K562 (cell line): ENCODE data around the gene TMEM131L. TPM values are rescaled to one million over a fixed set of nuclear protein-coding genes. Genes with fewer than 3 reads are reported as not detected.
A peak's percentile ranks its signal among the peaks of the same experiment; 100 is the strongest.

ENCODE experiments used
- ATAC-seq: fragments of 200-7000 bp; cut with Tn5 transposase; 3 replicates; pipeline ENCODE4 v1.9.1; 2020; ENCODE audit warnings: moderate library complexity
- BruUV-seq: library from RNA; stranded (reverse); fragments of 400-500 nt; replicated peaks from 2 replicates; lab custom pipeline; 2021; lab: Mats Ljungman, UMichigan
- CTCF ChIA-PET: fragments of 300-600 bp; formaldehyde crosslinking; extraction: SDS; loops from one replicate; lab custom pipeline; 2021; ENCODE audit warnings: low intra/inter-chr PET ratio; lab: Yijun Ruan, JAX
- POLR2A ChIA-PET: fragments of 300-600, 350-650 bp; sonication (Branson Sonifier 250); formaldehyde crosslinking; extraction: SDS; loops from one replicate; lab custom pipeline; 2021; ENCODE audit warnings: antibody characterized with exemption, inconsistent platforms; lab: Yijun Ruan, JAX
- DNase-seq, 4 experiments: peaks; one replicate each; pipeline versions ENCODE4 v3.0.0 to v3.0.0-alpha.2; 2011 to 2018; ENCODE audit warnings: low spot score in 3 of 4, mixed read lengths in 3 of 4; ENCODE audit errors: extremely low read depth in 1 of 4
- FAIRE-seq: peaks from 2 replicates; lab custom pipeline; 2011; peaks lifted over from hg19 to GRCh38; lab: Jason Lieb, UNC
- H2AFZ ChIP-seq: 2 replicates; pipeline ENCODE4 v1.6.0; 2011; ENCODE audit warnings: low read depth, low read length, control low read depth, inconsistent platforms
- H3K27ac ChIP-seq: fragments of 200-600 bp; 3 replicates; pipeline ENCODE4 v1.8.0; 2011; ENCODE audit warnings: low read depth, mild to moderate bottlenecking, control low read depth, inconsistent platforms, low read length, moderate library complexity, mixed read lengths; ENCODE audit errors: extremely low read depth
- H3K27me3 ChIP-seq, 2 experiments: fragments of 300-600 bp in 1 of 2; 2 replicates in 1 of 2; 3 replicates in 1 of 2; pipeline versions ENCODE4 v1.6.0 to v1.8.0; 2011; ENCODE audit warnings: inconsistent platforms in 2 of 2, low read length in 2 of 2, mild to moderate bottlenecking in 1 of 2, mixed read lengths in 1 of 2, moderate library complexity in 1 of 2; ENCODE audit not compliant: control insufficient read depth in 2 of 2, insufficient read depth in 2 of 2
- H3K36me3 ChIP-seq: fragments of 300-600 bp; 3 replicates; pipeline ENCODE4 v1.8.0; 2011; ENCODE audit warnings: mild to moderate bottlenecking, low read length, inconsistent platforms; ENCODE audit not compliant: control insufficient read depth, insufficient read depth
- H3K4me1 ChIP-seq, 2 experiments: fragments of 200-600 bp in 1 of 2; replicated peaks in 1 of 2; 2 replicates in 1 of 2; 3 replicates in 1 of 2; pipeline versions ENCODE4 v1.5.1 to v1.8.0; 2011; ENCODE audit warnings: inconsistent platforms in 2 of 2, low read length in 2 of 2, mild to moderate bottlenecking in 1 of 2, mixed read lengths in 1 of 2, moderate library complexity in 1 of 2; ENCODE audit not compliant: control insufficient read depth in 2 of 2, insufficient read depth in 2 of 2
- H3K4me2 ChIP-seq: 2 replicates; pipeline ENCODE4 v1.6.1; 2011; ENCODE audit warnings: low read length, control low read depth, inconsistent platforms, mixed read lengths; ENCODE audit not compliant: insufficient read depth
- H3K4me3 ChIP-seq: fragments of 200-600 bp; sonication (generic), shearing (Covaris generic); 2 replicates; pipeline ENCODE4 v1.5.1; 2016; ENCODE audit warnings: control low read depth, inconsistent platforms
- H3K79me2 ChIP-seq: fragments of 200-600 bp; 3 replicates; pipeline ENCODE4 v1.8.0; 2011; ENCODE audit warnings: low read length, inconsistent platforms; ENCODE audit not compliant: control insufficient read depth, insufficient read depth
- H3K9ac ChIP-seq, 2 experiments: 2 replicates each; pipeline versions ENCODE4 v1.6.0 to v1.6.1; 2011; ENCODE audit warnings: low read depth in 2 of 2, low read length in 2 of 2, control low read depth in 1 of 2, inconsistent platforms in 1 of 2, mild to moderate bottlenecking in 1 of 2, mixed read lengths in 1 of 2; ENCODE audit not compliant: insufficient read depth in 1 of 2
- H3K9me1 ChIP-seq: one replicate; pipeline ENCODE4 v1.6.0; 2011; ENCODE audit warnings: inconsistent platforms, mild to moderate bottlenecking, low read length, moderate library complexity; ENCODE audit not compliant: control insufficient read depth, insufficient read depth
- H3K9me3 ChIP-seq: replicated peaks from 2 replicates; pipeline ENCODE4 v1.5.1; 2011; ENCODE audit warnings: low read depth, low read length, inconsistent platforms; ENCODE audit not compliant: control insufficient read depth, insufficient read depth
- H4K20me1 ChIP-seq: replicated peaks from 2 replicates; pipeline ENCODE4 v1.6.1; 2011; ENCODE audit warnings: low read length, inconsistent platforms, mixed read lengths; ENCODE audit not compliant: control insufficient read depth, insufficient read depth
- BRF2 ChIP-seq: IDR thresholded peaks from 3 replicates; pipeline ENCODE4 v1.6.1; 2011; ENCODE audit warnings: borderline replicate concordance, mild to moderate bottlenecking; ENCODE audit not compliant: insufficient read length, insufficient read depth
- DNMT1 ChIP-seq: fragments of 450-650 bp; IDR thresholded peaks from 2 replicates; pipeline ENCODE4 v1.6.1; 2016; ENCODE audit warnings: antibody characterized with exemption, mild to moderate bottlenecking
- HDAC6 ChIP-seq: IDR thresholded peaks from 2 replicates; pipeline ENCODE4 v1.6.1; 2012; ENCODE audit warnings: low read depth, mild to moderate bottlenecking, control low read depth, inconsistent platforms, low read length, moderate library complexity
- MCM2 ChIP-seq: fragments of 450-650 bp; IDR thresholded peaks from 2 replicates; pipeline ENCODE4 v1.6.1; 2017; ENCODE audit warnings: low read depth, mild to moderate bottlenecking
- NELFE ChIP-seq: IDR thresholded peaks from 2 replicates; pipeline ENCODE4 v1.6.1; 2011; ENCODE audit warnings: mild to moderate bottlenecking; ENCODE audit not compliant: insufficient read depth, insufficient read length
- PHF20 ChIP-seq: fragments of 450-650 bp; IDR thresholded peaks from 2 replicates; pipeline ENCODE4 v1.6.1; 2018; ENCODE audit not compliant: partially characterized antibody
- SAFB ChIP-seq: fragments of 200-400 bp; formaldehyde crosslinking; IDR thresholded peaks from 2 replicates; pipeline ENCODE4 v1.6.1; 2017; ENCODE audit warnings: low read depth, low read length, borderline replicate concordance
- SIX5 ChIP-seq, 2 experiments: IDR thresholded peaks; 2 replicates each; pipeline ENCODE4 v1.6.1; 2011; ENCODE audit warnings: low read length in 2 of 2, borderline replicate concordance in 1 of 2, low read depth in 1 of 2, mild to moderate bottlenecking in 1 of 2, moderate library complexity in 1 of 2; ENCODE audit not compliant: insufficient read depth in 1 of 2
- SRSF7 ChIP-seq: fragments of 200-400 bp; formaldehyde crosslinking; optimal IDR thresholded peaks from 2 replicates; pipeline ENCODE3; 2017; ENCODE audit warnings: mild to moderate bottlenecking, low read depth, low read length
- UBTF ChIP-seq, 2 experiments: IDR thresholded peaks; 2 replicates each; pipeline ENCODE4 v1.6.1; 2012; ENCODE audit warnings: improper control_type of control experiment in 2 of 2, low read depth in 2 of 2, low read length in 2 of 2, borderline replicate concordance in 1 of 2
- ZBTB7A ChIP-seq: IDR thresholded peaks from 2 replicates; pipeline ENCODE4 v1.6.1; 2011; ENCODE audit warnings: low read depth, mild to moderate bottlenecking, low read length, moderate library complexity, borderline replicate concordance; ENCODE audit not compliant: control insufficient read depth
- ZNF431 ChIP-seq: sonication (generic); formaldehyde crosslinking; IDR thresholded peaks from 2 replicates; pipeline ENCODE4 v1.8.0; 2022; ENCODE audit warnings: mild to moderate bottlenecking, missing genetic modification reagents
- WGBS: fragments of 100-300 bp; shearing (Covaris generic); methylation state at CpG from one replicate; pipeline ENCODE4 v1.1.6; 2016; ENCODE audit warnings: low coverage, mixed read lengths; ENCODE audit not compliant: insufficient coverage; ENCODE audit errors: missing lambda C conversion rate; 5-methylcytosine and 5-hydroxymethylcytosine counted together
- in situ Hi-C: fragments of 300-500 bp; cut with MboI; formaldehyde crosslinking; loops from 4 replicates; pipeline ENCODE4 v1.15.0; 2018; ENCODE audit warnings: inconsistent platforms, mixed read lengths
- intact Hi-C: fragments of 100-400 bp; cut with micrococcal nuclease; formaldehyde crosslinking; loops from 2 replicates; pipeline ENCODE4 v1.14.2; 2022
- polyA plus RNA-seq, 8 experiments: library from polyadenylated mRNA; depleted of rRNA in 4 of 8; stranded (reverse) in 5 of 8; unstranded in 3 of 8; fragments of >200 nt; fragmentation: Nextera tagmentation in 2 of 8; fragmentation: Illumina TruSeq in 1 of 8; extraction: Ambion mirVana in 2 of 8; extraction: Trizol in 1 of 8; gene quantifications; 2 replicates each; pipeline versions ENCODE4 v1.2.1 to v1.2.3, GENCODE V29; 2011 to 2014; ENCODE audit warnings: inconsistent platforms in 1 of 8, missing spikeins in 1 of 8
- total RNA-seq, 7 experiments: library from RNA; depleted of rRNA in 6 of 7; stranded (reverse); fragments of >200 nt in 6 of 7; fragmentation: Illumina TruSeq in 2 of 7; extraction: Trizol in 2 of 7; gene quantifications; 2 replicates each; pipeline versions ENCODE4 v1.2.1 to v1.2.3, GENCODE V29; 2011 to 2021; ENCODE audit warnings: low replicate concordance in 1 of 7
- TF ChIP-seq, protein P1 (sequence below): fragments of 450-650 bp; IDR thresholded peaks from 2 replicates; pipeline ENCODE4 v1.6.1; 2018; ENCODE audit not compliant: partially characterized antibody
- TF ChIP-seq, protein P2 (sequence below), 2 experiments: fragments of 450-650 bp; conservative IDR thresholded peaks; 2 replicates each; pipeline ENCODE4 v1.6.1; 2017; ENCODE audit warnings: mild to moderate bottlenecking in 2 of 2, moderate library complexity in 2 of 2

The TMEM131L gene
- total and polyA plus RNA-seq, 9 of the 15 experiments (the other 6 are each of a cell fraction or from before 2014, with no cell fraction given): 1.2 to 20.8 (median 12.9) TPM

- peak; percentile 54 for FAIRE-seq
- no peak for DNase-seq
- ATAC-seq: no peak
- Histone ChIP-seq H3K36me3 (peaks cover 83% of the 10 kb centered on the region; the same call in 2 of the 3 replicates), H3K9me3 (no peaks in the 10 kb centered on the region), H3K79me2 (no peaks in the 10 kb centered on the region), H3K27me3 (no peaks in the 10 kb centered on the region), H3K27ac (no peak overlapping the region), H3K9me1 (no peaks in the 10 kb centered on the region), H4K20me1 (no peaks in the 10 kb centered on the region), H3K4me2 (no peak overlapping the region), H3K4me1 (no peaks in the 10 kb centered on the region), H3K4me3 (no peak overlapping the region), H3K9ac (no peak overlapping the region), H2AFZ (no peak overlapping the region)
- intact Hi-C loops (no loop called here), in situ Hi-C loops (no loop called here)
- BruUV-seq: no TSS peak
- ChIA-PET POLR2A (no interaction called here), CTCF (no interaction called here)
- 100% methylated on average over 1 of the region's 1 CpG for WGBS
- no peak for TF ChIP-seq BRF2
- no peak for TF ChIP-seq HDAC6
- TF ChIP-seq, protein P1, sequence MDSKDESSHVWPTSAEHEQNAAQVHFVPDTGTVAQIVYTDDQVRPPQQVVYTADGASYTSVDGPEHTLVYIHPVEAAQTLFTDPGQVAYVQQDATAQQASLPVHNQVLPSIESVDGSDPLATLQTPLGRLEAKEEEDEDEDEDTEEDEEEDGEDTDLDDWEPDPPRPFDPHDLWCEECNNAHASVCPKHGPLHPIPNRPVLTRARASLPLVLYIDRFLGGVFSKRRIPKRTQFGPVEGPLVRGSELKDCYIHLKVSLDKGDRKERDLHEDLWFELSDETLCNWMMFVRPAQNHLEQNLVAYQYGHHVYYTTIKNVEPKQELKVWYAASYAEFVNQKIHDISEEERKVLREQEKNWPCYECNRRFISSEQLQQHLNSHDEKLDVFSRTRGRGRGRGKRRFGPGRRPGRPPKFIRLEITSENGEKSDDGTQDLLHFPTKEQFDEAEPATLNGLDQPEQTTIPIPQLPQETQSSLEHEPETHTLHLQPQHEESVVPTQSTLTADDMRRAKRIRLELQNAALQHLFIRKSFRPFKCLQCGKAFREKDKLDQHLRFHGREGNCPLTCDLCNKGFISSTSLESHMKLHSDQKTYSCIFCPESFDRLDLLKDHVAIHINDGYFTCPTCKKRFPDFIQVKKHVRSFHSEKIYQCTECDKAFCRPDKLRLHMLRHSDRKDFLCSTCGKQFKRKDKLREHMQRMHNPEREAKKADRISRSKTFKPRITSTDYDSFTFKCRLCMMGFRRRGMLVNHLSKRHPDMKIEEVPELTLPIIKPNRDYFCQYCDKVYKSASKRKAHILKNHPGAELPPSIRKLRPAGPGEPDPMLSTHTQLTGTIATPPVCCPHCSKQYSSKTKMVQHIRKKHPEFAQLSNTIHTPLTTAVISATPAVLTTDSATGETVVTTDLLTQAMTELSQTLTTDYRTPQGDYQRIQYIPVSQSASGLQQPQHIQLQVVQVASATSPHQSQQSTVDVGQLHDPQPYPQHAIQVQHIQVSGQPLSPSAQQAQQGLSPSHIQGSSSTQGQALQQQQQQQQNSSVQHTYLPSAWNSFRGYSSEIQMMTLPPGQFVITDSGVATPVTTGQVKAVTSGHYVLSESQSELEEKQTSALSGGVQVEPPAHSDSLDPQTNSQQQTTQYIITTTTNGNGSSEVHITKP: no peak
- TF ChIP-seq DNMT1: no peak
- TF ChIP-seq SAFB: no peak
- TF ChIP-seq MCM2: no peak
- TF ChIP-seq UBTF (IDR thresholded peaks at IDR 0.05; ENCODE audit: borderline replicate concordance in 1 of 2, low read depth in 2 of 2, low read length in 2 of 2): no peak
- no peak for TF ChIP-seq ZNF431
- TF ChIP-seq, protein P2, sequence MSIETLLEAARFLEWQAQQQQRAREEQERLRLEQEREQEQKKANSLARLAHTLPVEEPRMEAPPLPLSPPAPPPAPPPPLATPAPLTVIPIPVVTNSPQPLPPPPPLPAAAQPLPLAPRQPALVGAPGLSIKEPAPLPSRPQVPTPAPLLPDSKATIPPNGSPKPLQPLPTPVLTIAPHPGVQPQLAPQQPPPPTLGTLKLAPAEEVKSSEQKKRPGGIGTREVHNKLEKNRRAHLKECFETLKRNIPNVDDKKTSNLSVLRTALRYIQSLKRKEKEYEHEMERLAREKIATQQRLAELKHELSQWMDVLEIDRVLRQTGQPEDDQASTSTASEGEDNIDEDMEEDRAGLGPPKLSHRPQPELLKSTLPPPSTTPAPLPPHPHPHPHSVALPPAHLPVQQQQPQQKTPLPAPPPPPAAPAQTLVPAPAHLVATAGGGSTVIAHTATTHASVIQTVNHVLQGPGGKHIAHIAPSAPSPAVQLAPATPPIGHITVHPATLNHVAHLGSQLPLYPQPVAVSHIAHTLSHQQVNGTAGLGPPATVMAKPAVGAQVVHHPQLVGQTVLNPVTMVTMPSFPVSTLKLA (conservative IDR thresholded peaks at IDR 0.05): no peak
- no peak for TF ChIP-seq NELFE
- TF ChIP-seq SIX5 (IDR thresholded peaks at IDR 0.05; ENCODE audit: borderline replicate concordance in 1 of 2, insufficient read depth in 1 of 2, low read depth in 1 of 2, low read length in 2 of 2): no peak
- no peak for TF ChIP-seq SRSF7
- TF ChIP-seq ZBTB7A: no peak
- TF ChIP-seq PHF20: no peak
Observed at GRCh38 chr4:153620352-153620751, 154.2 kb downstream of the TMEM131L start.
